ENCODE measurements around the gene KANK3. TPM values are rescaled to one million over a fixed set of nuclear protein-coding genes. Genes with fewer than 3 reads are reported as not detected.
"Not testable (repeated sequence)": the region's sequence is repeated elsewhere in the genome, so short reads cannot be mapped to it uniquely, and the experiment has no call there.

KANK3 gene
- total and polyA plus RNA-seq, 12 donors: 0.38 to 27.8 (median 18.4) TPM

DNA sequence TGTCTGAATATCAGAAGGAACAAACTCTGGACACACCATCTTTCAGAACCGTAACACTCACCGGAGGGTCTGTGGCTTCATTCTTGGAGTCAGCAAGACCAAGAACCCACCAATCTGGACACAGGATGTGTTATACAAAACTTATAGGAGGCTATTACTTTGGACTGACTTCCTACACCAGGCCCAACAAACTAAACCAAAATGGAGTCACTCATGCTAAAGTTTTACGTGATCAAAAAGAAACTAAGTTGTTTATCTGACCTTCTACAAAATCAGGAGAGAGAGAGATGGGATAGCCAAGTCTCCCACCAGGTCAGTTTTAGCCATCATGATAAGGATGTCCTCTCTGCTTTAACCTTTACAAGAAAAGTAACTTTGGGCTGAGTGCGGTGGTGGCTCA, 43.9 kb upstream of the KANK3 start:
- intact Hi-C loops (cut with DNase I): no loop called here
- 73 to 96% (median 85%) methylated on average over 4 of the region's 4 CpGs for WGBS, 4 donors
- H3K9me3 ChIP-seq (replicated peaks in 1 of 3): no peaks in the 10 kb centered on the region
- H3K4me1 ChIP-seq (replicated peaks in 1 of 2): peaks cover 12 to 17% of the 10 kb centered on the region in 2 donors
- no peak overlapping the region for H3K4me3 ChIP-seq
- no peak for DNase-seq
- no peaks in the 10 kb centered on the region for H3K36me3 ChIP-seq (replicated peaks in 1 of 2)
- H3K27ac ChIP-seq: no peak overlapping the region
- no peaks in the 10 kb centered on the region for H3K27me3 ChIP-seq
- TF ChIP-seq POLR2A (IDR thresholded peaks at IDR 0.05): no peak
- TF ChIP-seq, protein P1, sequence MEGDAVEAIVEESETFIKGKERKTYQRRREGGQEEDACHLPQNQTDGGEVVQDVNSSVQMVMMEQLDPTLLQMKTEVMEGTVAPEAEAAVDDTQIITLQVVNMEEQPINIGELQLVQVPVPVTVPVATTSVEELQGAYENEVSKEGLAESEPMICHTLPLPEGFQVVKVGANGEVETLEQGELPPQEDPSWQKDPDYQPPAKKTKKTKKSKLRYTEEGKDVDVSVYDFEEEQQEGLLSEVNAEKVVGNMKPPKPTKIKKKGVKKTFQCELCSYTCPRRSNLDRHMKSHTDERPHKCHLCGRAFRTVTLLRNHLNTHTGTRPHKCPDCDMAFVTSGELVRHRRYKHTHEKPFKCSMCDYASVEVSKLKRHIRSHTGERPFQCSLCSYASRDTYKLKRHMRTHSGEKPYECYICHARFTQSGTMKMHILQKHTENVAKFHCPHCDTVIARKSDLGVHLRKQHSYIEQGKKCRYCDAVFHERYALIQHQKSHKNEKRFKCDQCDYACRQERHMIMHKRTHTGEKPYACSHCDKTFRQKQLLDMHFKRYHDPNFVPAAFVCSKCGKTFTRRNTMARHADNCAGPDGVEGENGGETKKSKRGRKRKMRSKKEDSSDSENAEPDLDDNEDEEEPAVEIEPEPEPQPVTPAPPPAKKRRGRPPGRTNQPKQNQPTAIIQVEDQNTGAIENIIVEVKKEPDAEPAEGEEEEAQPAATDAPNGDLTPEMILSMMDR (IDR thresholded peaks at IDR 0.05): no peak

DNA sequence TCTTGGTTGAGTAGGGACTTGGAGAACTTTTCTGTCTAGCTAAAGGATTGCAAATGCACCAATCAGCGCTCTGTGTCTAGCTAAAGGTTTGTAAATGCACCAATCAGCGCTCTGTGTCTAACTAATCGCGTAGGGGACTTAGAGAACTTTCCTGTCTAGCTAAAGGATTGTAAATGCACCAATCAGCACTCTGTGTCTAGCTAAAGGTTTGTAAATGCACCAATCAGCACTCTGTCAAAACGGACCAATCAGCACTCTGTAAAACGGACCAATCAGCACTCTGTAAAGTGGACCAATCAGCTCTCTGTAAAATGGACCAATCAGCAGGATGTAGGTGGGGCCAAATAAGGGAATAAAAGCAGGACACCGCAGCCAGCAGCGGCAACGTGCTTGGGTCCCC, 43.4 kb upstream of the KANK3 start:
- intact Hi-C loops (cut with DNase I); H3K36me3 ChIP-seq (replicated peaks in 1 of 2); H3K4me3 ChIP-seq; DNase-seq; H3K27me3 ChIP-seq; H3K9me3 ChIP-seq (replicated peaks in 1 of 3); H3K27ac ChIP-seq: not testable (repeated sequence)
- 80 to 96% (median 89%) methylated on average over 8 to 9 of the region's 9 CpGs for WGBS, 4 donors
- peaks cover 6 to 11% of the 10 kb centered on the region in 2 donors for H3K4me1 ChIP-seq (replicated peaks in 1 of 2)

DNA sequence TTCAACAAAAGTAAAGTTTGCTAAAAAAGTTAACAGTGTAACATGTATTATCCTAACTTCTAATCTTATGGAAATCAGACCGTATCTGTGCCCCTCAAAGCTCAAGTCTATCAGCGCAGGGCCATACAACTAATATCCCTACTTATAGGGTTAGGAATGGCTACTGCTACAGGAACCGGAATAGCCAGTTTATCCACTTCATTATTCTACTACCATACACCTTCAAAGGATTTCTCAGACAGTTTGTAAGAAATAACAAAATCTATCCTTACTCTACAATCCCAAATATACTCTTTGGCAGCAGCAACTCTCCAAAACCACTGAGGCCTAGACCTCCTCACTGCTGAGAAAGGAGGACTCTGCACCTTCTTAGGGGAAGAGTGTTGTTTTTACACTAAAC, 42.5 kb upstream of the KANK3 start:
- H3K36me3 ChIP-seq (replicated peaks in 1 of 2); H3K4me3 ChIP-seq; DNase-seq; H3K27me3 ChIP-seq; intact Hi-C loops (cut with DNase I); H3K9me3 ChIP-seq (replicated peaks in 1 of 3); H3K4me1 ChIP-seq (replicated peaks in 1 of 2): not testable (repeated sequence)
- 86 to 97% (median 93%) methylated on average over 3 of the region's 3 CpGs for WGBS, 4 donors
- H3K27ac ChIP-seq: peak overlapping the region in 1 of 5 donors; percentile 49

DNA sequence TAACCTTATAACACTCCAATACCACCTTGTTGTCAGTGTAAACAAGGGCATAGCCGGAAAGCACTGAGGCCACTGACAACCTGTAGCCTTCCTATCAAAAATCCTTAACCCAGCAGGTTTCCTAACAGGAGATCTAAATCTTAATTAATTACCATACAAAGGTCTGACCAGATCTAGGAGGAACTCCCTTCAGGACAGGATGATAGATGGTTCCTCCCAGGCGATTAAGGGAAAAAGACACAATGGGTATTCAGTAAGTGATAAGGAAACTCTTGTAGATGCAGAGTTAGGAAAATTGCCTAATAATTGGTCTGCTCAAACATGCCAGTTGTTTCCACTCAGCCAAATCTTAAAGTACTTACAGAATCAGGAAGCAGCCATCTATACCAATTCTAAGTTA, 42.0 kb upstream of the KANK3 start:
- H3K9me3 ChIP-seq (replicated peaks in 1 of 3); H3K4me3 ChIP-seq; H3K27me3 ChIP-seq; H3K4me1 ChIP-seq (replicated peaks in 1 of 2); H3K36me3 ChIP-seq (replicated peaks in 1 of 2); DNase-seq; intact Hi-C loops (cut with DNase I): not testable (repeated sequence)
- peak overlapping the region in 1 of 5 donors; percentile 49 for H3K27ac ChIP-seq
- 47 to 63% (median 58%) methylated on average over 2 of the region's 2 CpGs for WGBS, 4 donors

DNA sequence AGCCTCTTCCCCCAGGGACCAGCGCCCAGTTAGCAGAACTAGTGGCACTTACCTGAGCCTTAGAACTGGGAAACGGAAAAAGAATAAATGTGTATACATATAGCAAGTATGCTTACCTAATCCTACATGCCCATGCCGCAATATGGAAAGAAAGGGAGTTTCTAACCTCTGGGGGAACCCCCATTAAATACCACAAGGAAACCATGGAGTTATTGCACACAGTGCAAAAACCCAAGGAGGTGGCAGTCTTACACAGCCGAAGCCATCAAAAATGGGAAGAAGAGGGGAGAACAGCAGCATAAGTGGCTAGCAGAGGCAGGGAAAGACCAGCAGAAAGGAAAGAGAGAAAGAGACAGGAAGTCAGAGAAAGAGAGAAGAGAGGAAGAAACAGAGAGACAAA, 41.5 kb upstream of the KANK3 start:
- H3K36me3 ChIP-seq (replicated peaks in 1 of 2); H3K27me3 ChIP-seq; DNase-seq; H3K9me3 ChIP-seq (replicated peaks in 1 of 3); H3K4me3 ChIP-seq; intact Hi-C loops (cut with DNase I); H3K4me1 ChIP-seq (replicated peaks in 1 of 2); H3K27ac ChIP-seq: not testable (repeated sequence)
- WGBS, 4 donors: 74 to 92% (median 84%) methylated on average over 4 of the region's 4 CpGs

DNA sequence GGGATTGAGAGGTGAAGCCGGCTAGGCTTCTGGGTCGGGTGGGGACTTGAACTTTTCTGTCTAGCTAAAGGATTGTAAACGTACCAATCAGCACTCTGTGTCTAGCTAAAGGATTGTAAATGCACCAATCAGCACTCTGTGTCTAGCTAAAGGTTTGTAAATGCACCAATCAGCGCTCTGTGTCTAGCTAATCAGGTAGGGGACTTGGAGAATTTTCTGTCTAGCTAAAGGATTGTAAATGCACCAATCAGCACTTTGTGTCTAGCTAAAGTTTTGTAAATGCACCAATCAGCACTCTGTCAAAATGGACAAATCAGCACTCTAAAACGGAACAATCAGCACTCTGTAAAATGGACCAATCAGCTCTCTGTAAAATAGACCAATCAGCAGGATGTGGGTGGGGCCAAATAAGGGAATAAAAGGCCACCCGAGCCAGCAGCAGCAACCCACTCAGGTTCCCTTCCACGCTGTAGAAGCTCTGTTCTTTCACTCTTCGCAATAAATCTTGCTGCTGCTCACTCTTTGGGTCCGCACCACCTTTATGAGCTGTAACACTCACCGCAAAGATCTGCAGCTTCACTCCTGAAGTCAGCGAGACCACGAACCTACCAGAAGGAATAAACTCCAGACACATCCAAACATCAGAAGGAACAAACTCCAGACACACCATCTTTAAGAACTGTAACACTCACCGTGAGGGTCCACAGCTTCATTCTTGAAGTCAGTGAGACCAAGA, 36.3 kb upstream of the KANK3 start:
- H3K27me3 ChIP-seq; H3K27ac ChIP-seq; intact Hi-C loops (cut with DNase I); H3K36me3 ChIP-seq (replicated peaks in 1 of 2); DNase-seq; H3K4me1 ChIP-seq (replicated peaks in 1 of 2); H3K4me3 ChIP-seq; H3K9me3 ChIP-seq (replicated peaks in 1 of 3): not testable (repeated sequence)
- 95 to 98% (median 95%) methylated on average over 13 of the region's 13 CpGs for WGBS, 4 donors

DNA sequence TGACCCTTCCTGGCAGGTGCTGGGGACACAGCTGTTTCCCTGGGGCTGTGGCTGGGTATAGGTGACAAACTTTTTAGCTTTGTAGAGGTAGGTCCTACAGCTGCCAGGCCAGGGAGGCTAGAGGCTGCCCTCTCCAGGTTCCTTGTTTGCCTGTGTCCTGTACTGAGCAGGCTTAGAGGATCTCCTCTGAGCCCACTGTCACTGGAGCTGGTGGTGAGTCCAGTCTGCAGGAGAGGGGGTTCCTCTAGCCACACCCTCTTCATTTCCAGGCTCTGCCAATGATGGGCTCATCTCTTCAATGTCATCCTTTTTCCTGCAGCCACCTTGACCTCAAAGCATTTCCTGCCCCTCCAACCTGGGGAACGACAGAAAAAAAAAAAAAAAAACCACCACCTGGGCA, 34.5 kb upstream of the KANK3 start:
- Histone ChIP-seq H3K27ac (no peak overlapping the region), H3K36me3 (replicated peaks in 1 of 2) (peaks cover 0 to 11% of the 10 kb centered on the region in 2 donors), H3K27me3 (no peaks in the 10 kb centered on the region), H3K9me3 (replicated peaks in 1 of 3) (no peaks in the 10 kb centered on the region), H3K4me3 (no peak overlapping the region), H3K4me1 (replicated peaks in 1 of 2) (no peaks in the 10 kb centered on the region)
- 17 to 57% (median 43%) methylated on average over 1 of the region's 1 CpG for WGBS, 4 donors
- TF ChIP-seq, protein P1 (IDR thresholded peaks at IDR 0.05): no peak
- no peak for TF ChIP-seq POLR2A (IDR thresholded peaks at IDR 0.05)
- DNase-seq: no peak
- intact Hi-C loops (cut with DNase I): no loop called here

DNA sequence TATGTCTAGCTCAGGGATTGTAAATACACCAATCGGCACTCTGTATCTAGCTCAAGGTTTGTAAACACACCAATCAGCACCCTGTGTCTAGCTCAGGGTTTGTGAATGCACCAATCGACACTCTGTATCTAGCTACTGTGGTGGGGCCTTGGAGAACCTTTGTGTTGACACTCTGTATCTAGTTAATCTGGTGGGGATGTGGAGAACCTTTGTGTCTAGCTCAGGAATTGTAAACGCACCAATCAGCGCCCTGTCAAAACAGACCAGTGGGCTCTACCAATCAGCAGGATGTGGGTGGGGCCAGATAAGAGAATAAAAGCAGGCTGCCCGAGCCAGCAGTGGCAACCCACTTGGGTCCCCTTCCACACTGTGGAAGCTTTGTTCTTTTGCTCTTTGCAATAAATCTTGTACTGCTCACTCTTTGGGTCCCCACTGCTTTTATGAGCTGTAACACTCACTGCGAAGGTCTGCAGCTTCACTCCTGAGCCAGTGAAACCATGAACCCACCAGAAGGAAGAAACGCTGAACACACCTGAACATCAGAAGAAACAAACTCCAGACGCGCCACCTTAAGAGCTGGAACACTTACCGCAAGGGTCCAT, 33.4 kb upstream of the KANK3 start:
- WGBS, 4 donors: 91 to 94% (median 93%) methylated on average over 8 to 10 of the region's 10 CpGs
- DNase-seq: not testable (repeated sequence)

DNA sequence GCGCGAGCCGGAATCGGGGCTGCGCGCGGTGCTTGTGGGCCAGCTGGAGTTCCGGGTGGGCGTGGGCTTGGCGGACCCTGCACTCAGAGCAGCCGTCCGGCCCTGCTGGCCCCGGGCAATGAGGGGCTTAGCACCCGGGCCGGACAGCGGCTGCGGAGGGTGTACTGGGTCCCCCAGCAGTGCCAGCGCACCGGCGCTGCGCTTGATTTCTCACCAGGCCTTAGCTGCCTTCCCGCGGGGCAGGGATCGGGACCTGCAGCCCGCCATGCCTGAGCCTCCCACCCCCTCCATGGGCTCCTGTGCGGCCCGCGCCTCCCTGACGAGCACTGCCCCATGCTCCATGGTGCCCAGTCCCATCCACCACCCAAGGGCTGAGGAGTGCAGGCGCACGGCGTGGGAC, 32.7 kb upstream of the KANK3 start:
- H3K4me3 ChIP-seq; DNase-seq; H3K9me3 ChIP-seq (replicated peaks in 1 of 3); intact Hi-C loops (cut with DNase I); H3K4me1 ChIP-seq (replicated peaks in 1 of 2); H3K27ac ChIP-seq; H3K27me3 ChIP-seq: not testable (repeated sequence)
- H3K36me3 ChIP-seq (replicated peaks in 1 of 2): peaks cover 0 to 14% of the 10 kb centered on the region in 2 donors
- 96 to 98% (median 97%) methylated on average over 16 to 32 of the region's 32 CpGs for WGBS, 4 donors

More for the DNA sequence above, 33.4 kb upstream of the KANK3 start:
- H3K4me3 ChIP-seq; H3K27me3 ChIP-seq; H3K9me3 ChIP-seq (replicated peaks in 1 of 3); H3K4me1 ChIP-seq (replicated peaks in 1 of 2); H3K27ac ChIP-seq; intact Hi-C loops (cut with DNase I): not testable (repeated sequence)
- peaks cover 0 to 14% of the 10 kb centered on the region in 2 donors for H3K36me3 ChIP-seq (replicated peaks in 1 of 2)

Measured in adrenal gland (tissue), 12 donors.